Erythroblast (primary cell): Measurements from ENCODE around the gene CUL1.

Experiments
- GATA1 ChIP-seq: IDR thresholded peaks from 2 replicates; pipeline ENCODE4 v1.6.1; 2011; ENCODE audit warnings: low read depth, mild to moderate bottlenecking, control low read depth, low read length, moderate library complexity
- POLR2A ChIP-seq: IDR thresholded peaks from 2 replicates; pipeline ENCODE4 v1.6.1; 2011; ENCODE audit warnings: mild to moderate bottlenecking, low read length

GRCh38 chr7:148672041-148672440 lies 26.7 kb upstream of the CUL1 start:
- TF ChIP-seq POLR2A (no peak), GATA1 (no peak)
